Central memory CD4-positive, alpha-beta T cell (primary cell): ENCODE data around the gene IL11.

Source experiments
- DNase-seq: peaks from one replicate; pipeline ENCODE4 v3.0.0; 2022

The IL11 gene

DNA sequence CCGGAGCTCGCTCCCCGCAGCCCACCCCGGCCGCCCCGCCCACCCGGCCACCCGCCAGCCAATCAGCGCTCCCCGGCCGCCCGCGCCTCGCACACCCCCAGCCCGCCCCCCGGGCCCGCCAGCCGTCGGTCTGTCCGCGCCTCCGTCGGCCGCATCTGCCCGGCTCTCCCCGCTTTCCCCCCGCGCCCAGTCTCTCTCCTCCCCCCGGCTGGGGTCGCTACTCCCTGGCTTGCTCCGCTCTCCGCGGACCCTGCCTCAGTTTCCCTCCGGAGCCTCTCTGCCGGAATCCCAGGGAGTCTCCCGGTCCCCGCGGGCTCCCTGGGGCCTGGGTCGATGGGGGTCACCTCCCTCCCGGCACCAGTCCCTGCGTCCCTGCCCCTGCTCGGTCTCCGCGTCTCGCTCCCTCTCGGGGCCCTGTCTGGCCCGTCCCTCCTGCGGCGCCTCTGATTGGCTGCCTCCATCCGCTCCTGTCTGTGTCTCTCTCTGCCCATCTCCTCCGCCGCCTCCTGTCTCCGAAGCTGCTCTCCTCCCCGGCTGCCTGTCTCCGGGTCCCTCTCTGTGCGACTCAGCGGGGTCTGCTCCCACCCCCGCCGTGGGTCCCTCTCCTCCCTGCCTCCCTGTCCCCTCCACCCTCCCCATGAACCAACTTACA is 484 bp downstream of the IL11 start:
- no peak for DNase-seq

DNA sequence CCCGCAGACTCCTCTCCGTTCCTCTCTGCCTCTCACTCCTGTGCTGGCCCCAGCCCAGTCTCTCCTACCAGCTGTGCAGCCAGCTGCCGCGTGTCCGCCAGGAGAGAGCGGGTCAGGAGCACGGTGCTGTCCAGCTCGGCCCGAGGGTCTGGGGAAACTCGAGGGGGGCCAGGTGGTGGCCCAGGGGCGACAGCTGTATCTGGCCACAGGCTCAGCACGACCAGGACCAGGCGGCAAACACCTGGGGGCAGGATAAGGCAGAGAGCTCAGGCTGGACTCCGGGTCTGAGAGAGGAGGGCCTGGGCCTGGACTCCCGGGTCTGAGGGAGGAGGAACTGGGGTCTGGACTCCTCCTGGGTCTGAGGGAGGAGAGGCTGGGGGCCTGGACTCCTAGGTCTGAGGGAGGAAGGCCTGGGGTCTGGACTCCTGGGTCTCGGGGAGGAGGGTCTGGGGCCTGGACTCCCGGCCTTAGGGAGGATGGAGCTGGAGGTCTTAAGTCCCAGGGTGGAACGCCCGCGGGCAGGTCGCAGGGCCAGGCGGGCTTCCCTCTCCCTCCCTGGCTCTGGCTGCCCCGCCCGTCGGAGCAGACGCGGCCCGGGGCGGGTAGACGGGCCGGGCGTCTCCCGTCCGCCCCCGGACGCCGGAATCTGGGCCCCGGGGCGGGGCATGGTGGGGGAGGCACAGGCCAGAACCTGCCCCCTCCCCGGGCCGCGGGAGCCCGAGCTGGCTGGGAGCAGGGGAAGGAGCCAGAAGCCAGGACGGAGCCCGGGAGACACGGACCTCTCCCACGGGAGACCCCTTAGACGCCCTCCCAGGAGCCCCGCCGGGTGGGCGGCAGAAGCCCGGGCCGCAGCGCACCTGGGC is 1.3 kb downstream of the IL11 start:
- no peak for DNase-seq

DNA sequence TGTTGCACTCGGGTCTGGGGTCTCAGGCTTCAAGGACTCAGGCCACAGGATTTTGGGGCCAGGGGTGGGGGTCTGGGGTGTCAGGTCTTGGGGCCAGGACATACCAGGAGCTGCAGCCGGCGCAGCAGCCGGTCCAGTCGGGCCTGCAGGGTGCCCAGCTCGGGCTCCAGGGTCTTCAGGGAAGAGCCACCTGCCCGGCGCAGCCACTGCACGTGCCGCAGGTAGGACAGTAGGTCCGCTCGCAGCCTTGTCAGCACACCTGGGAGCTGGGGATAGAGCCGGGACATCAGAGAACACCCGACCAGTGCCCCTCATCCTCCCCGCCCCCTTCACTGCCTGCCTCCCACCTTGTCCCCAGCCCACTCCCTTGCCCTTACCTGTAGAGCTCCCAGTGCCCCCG is 2.2 kb downstream of the IL11 start:
- DNase-seq, result no peak

DNA sequence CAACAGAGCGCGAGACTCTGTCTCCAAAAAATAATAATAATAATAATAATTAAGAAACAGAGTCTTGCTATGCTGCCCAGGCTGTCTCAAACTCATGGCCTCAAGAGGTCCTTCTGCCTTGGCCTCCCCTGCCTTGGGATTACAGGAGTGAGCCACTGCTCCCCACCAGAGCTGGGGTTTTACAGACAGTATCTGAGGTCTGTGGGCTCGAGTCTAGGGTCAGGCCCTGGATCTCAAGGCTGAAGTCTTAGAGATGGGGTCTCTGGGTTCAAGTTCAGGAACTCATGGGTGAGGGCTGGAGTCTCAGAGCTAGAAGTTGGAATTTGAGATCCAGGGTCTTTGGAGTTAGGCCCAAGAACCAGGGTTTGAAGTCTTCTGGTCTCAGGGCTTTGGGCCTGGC is 3.5 kb downstream of the IL11 start:
- no peak for DNase-seq

DNA sequence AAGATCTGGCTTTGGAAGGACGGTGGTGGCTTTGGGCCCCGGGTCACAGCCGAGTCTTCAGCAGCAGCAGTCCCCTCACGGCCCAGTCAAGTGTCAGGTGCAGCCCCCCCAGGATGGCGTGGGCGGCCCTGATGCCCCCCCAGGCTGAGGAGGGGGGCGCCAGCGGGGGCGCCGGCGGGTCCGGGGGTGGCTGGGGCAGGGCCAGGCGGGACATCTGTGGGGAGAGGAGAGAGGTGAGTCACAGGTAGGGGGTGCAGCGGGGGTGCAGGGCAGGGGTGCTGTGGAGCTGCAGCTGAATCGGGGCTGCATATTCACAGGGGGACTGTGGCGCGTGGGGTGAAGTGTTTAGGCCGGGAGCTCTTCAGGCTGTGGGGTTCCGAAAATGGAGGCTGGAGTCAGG is 4.3 kb downstream of the IL11 start:
- DNase-seq, result no peak

DNA sequence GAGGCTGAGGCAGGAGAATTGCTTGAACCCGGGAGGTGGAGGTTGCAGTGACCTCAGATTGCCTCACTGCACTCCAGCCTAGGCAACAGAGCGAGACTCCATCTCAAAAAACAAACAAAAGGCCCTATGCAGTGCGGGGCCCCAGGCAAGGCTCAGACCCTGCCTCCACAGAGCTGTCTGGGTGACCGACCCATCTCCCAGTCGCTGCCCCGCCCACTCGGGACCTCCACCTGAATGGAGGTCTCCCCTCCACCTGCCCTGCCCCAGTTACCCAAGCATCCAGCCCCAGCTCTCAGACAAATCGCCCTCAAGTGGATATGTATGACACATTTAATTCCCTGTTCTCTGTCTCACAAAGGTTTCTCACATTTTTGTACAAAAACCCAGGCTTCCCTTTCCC is 5.0 kb downstream of the IL11 start:
- no peak for DNase-seq

DNA sequence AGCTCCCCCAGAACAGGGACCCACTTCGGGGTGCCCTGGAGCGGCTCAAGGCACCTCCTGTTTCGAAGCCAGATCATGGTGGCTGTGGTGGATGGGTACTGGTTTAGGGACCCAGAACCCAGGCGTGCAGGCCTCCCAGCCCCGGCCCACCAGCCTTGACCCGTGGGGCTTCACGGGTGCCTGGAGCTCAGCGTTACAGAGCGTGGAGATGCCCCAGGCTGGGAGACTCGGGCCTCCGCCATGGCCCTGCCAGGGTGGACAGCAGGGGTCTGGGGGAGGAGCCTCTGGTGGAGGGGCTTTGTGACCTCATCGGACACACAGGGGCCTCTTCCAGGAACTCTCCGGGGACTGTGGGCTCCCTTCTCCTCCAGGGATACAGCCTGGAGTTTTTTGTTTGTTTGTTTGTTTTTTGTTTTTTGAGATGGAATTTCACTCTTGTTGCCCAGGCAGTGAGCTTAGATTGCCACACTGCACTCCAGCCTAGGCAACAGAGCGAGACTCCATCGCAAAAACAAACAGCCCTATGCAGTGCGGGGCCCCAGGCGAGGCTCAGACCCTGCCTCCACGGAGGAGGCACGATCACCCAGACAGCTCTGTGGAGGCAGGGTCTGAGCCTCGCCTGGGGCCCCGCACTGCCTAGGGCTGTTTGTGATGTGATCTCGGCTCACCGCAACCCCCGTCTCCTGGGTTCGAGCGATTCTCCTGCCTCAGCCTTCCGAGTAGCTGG is 7.1 kb downstream of the IL11 start, which contains the start of gene GARIN5B:
GARIN5B (minus strand) TSS at position 271 of the 727 bp plus-strand sequence; CDS start at position 77, 194 bp downstream.
- no peak for DNase-seq

DNA sequence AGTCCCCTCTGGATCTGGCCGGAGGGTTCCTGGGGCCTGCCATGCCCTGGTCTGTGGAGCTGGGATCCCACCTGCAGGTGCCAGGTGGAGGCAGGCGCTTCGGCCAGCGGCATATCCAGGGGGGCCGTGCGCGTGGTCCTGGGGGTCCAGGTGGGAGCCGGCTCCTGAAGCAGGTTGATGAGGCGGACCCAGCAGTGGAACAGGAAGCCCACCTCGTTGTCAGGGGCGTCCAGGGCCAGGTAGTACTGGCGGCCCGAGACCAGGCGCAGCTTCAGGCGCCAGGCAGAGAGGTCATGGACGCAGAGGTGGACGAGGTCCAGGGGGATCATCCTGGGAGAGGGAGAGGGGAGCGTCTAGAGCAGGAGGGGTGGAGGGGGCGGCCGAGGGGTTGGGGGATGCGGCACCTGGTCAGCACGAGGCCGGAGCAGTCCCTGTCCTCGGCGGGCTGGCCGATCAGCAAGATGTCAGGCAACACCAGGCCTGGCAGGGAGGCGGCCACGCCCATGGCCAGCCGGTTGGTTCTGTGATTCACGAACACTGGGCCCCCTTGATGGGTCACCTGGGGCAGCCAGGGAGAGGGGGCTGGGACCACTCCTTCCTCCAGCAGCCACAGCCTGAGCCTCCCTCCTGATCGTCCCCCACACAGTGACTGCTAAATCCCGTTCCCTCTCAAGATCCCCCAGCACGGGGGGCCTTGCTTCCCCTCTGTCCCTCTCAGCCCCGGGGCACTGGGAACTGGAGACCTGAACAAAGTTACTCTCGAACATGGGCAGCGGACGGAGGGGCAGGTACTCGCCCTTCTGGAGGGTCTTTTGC is 7.9 kb downstream of the IL11 start:
- DNase-seq, result no peak

DNA sequence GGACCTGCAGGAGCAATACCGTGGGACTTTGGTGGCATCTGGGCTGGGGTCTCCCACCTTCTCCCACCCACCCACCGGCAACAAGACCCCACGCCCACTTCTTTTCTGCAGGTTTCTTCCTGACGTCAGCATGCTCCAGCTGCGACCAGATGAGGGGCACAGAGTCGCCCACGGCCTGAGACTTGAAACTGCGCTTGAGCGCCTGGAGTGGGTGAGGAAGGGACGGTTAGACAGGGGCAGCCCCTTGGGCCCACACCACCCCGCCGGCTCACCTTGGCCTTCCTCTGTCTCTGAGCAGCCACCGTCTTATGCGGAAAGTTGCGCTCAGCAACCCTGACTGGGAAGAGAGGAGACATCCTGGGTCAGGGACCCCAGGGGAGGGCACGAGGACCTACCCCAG is 9.4 kb downstream of the IL11 start:
- no peak for DNase-seq

DNA sequence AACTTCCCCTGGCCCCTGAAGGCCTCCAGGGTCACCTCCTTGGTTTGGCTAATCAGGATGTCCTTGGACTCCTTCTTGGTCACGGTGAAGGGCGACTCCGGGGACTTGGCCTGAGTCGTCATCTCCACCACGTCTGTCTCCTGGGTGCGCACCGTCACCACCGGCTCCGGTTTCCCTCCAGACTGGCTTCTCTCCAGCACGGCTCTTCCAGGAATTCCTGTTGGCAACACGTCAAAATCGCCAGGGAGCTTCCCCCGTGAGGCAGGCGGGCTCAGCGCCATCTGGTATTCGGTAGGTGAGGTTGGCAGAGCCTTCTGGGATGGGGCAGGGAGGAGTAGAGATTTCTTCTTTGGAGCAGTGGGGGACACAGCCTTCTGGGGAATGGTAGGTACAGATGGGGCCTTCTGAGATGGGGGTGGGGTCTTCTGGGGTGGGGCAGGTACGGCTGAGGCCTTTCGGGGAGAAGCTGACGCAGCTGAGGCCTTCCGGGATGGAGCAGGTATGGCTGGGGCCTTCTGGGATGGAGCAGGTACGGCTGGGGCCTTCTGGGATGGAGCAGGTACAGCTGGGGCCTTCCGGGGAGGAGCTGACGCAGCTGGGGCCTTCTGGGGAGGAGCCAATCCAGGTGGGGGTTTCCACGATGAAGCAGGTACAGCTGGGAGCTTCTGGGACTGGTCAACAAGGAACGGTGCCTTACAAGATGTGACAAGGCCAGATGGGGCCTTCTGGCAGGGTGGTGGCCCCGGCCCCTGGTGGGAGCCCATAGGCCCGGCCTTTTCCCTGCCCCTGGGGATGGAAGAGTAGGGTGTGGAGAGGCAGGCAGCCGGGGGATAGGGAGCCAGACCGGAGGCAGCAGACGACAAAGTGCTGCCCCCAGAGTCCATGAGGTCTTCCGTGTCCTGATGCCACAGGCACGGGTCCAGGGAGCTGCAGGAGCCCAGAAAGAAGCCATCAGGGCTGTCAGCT is 11.0 kb downstream of the IL11 start:
- no peak for DNase-seq

DNA sequence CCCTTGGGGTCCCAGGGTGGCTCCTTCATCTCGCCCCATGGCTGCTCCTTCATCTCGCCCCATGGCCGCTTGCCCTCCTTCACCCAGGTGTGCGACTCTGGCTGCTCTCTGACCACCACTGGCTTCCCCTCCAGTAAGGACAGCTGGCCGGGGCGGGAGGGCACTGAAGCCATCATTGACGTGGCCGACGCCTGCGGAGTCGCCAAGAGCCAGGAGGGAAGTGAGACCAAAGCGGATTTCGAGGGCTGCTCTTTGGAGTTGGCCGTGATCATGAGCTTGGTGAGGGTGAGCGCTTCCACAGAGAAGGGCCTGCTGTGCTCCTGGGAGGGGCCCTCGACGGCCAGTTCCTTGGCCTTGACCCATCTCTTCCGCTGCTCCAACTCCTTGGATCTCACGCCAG is 11.8 kb downstream of the IL11 start:
- no peak for DNase-seq

DNA sequence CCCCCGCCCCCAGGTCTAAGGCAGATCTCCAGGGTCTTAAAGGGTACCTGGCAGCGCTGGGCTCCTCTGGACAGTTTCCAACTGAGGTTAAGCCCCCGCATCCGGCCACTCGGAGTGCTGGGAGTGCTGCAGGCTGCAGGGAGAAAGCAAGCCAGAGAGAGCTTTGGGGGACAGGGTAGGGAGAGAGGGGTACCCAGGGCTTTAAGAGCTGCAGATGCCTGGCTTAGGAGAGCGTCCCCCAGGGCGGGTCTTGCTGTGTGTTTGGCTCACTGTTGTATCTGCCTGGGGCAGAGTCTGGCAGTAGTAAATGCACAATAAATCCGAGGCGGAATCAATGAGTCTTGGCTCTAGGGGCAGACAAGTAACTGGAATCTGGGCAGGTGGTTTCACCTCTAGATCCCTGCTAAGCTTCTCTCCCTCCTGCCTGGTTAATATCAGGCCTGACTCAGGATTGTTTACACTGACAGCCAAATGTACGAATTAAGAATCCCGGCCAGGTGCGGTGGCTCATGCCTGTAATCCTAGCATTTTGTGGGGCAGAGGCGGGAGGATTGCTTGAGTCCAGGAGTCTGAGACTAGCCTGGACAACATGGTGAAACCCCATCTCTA is 14.9 kb downstream of the IL11 start:
- DNase-seq, result no peak

DNA sequence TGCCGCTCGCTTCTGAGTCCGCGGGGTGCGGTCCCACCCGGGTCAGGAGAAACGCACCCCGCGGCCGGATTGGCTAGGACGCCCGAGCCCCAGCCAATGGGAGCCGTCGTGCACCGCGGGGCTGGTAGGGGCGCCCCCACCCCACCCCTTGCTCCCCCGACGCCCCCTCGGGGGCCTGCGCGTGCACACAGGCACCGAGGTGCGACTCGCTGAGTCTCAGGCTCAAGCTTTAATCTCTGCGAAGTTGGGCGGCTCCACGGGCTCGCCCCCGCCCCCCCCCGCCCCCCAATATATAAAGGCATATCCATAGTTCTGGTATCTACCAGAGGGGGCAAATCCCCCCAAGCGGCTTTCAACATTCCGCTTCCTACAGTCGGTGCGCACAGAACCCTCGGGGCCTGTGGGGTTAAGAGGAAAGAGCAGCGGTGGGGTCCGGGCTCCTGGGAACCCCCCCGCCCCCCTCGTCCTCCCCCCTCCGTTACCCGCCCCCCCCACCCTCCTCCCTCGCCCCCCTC is 15.5 kb downstream of the IL11 start, which contains the start of gene COX6B2:
COX6B2 (minus strand) TSS at position 22 of the 515 bp plus-strand sequence. CDS start 198 bp downstream, outside the sequence.
- DNase-seq, result no peak

DNA sequence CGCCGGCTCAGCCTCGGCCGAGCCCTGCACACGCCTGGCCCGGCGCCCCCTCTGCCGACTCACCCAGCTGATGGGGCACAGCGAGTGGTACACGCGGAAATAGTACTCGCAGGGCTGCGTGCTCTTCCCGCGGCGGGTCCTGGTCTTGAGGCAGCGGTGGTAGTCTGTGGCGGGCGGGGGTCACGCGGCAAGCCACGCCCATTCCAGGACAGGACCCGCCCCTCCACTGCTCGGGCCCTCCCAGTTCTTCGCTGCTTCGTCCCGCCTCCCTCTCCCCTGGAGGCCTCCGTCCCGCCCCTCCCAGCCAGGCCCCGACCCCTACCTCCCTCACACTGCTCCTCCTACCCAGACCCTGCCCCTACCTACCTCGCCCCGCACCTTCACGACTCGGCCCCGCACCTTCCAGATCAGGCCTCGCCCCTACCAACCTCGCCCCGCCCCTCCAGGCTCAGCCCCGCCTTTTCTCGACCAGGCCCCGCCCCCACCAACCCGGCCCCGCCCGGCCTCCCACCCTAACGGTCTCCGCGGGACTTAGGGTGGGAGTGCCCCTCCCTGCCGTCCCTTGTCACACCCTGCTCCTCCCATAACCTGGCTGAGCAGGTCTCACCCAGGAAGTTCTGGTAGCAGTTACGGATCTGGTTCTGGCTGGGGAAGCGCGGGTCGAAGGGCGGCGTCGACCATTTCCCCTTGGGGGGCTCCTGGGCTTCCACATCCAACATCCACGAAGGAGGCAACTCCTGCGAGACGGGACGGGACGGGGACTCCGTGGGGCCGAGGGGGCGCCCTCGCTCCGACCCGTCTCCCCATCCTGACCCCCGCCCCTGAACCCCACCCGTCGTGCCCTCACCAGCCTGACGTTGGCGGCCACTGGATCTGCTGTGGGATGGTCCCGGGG is 16.2 kb downstream of the IL11 start:
- DNase-seq, result peak; percentile 36

DNA sequence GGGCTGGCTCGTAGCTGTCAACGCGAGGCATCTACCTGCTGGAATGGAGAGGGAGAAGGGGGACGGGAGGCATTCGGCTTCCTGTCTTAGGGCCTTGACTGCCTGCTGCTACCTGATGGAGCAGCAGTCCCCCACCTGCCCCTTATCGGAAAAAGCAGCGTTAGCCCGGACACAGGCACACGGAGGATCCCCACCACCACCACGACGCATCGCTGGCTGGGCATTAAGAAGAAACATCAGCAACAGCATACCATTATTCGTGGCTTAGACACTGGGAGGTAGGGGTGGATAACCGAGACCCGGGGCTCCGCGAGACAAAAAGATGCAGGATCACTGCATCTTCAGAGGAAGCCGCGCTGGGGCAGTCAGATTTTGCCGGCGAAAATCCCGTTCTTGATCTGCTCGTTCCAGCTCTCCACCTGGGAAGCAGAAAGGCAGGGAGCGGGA is 16.9 kb downstream of the IL11 start:
- no peak for DNase-seq

DNA sequence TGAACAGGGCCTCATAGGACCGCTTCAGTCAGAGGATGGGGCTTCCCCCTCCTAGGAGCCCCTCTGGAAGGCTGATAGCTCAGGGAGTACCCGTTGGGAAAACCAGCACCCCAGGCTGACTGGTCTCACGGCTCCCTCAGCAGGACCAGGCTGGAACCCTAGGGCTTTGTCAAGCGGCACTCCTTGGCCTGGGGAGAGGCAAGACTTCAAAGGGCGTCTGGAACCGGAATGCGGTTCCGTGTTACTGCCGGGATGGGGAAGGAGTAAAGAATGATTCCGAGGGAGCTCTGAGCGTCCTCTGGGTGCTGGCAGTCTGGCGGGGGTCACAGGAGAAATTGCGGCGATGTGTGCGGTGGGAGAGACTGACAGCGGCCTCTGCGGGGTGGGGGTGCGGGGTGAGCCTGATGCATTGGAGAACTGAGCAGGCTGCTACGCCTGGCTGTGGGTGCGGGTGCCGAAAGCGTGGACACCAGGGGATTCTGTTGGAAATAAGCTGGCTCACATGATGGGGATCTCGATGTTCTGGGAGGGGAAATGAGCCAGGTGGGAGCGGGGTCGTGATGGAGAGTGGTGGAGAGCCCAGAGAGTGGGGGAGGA is 17.6 kb downstream of the IL11 start:
- no peak for DNase-seq

DNA sequence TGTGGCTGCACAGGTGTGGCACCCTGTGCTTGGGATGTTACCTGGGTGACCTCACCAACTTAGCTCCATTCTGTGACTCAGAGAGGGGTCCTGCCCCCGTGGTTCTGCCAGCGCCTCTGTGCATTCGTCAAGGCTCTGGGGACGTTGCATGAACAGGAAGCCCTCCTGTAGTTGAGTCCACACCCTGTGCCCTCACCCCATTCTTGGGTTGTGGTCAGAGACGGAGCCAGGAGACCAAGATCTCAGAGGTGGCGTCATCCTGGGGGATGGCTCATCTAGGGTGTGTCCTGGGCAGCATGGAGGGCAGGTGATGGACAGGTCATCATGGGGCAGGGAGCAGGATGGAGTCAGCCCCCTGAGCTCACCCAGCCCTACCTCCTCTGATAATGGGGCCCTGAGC is 18.2 kb downstream of the IL11 start:
- no peak for DNase-seq

DNA sequence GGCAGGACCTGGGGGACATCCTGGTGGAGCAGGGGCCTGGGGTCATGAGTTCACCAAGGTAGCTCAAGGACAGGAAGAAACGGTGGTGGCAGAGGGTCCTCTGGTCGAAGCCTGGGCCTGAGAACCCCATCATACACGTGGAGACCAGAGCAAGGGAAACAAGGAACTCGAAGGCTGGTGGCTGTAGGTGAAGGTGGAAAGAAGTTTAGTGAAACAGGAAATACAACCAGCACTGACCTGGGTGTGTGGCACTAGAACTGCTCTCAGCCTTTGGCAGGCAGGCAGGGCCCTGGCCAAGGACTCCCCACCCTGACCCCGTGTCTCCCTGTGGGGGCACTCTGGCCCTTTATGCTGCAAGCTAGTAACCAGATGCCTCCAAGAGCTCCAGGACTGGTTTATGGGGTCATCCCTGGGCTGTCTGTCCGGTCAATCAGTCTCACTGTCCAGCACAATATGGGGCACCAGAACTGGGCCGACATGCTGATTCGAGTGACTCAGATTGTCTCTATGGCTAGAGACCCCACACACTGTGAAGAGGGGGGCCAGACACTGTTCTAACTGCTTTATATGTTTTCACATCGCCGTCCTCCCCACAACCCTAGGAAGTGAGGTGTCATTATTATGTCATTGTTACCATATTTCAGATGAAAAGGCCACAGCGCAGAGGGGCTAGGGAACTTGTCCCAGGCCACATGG is 19.5 kb downstream of the IL11 start:
- DNase-seq, result no peak
